ENCODE measurements around the gene CCSER1.

- TF ChIP-seq CTCF (conservative IDR thresholded peaks at IDR 0.05 in 1 of 2, IDR thresholded peaks at IDR 0.05 in 1 of 2; ENCODE audit: low read depth in 1 of 2, low read length in 2 of 2) (no peak), EZH2 (IDR thresholded peaks at IDR 0.05; ENCODE audit: low read length, missing control alignments) (no peak)
Measured at GRCh38 chr4:90824266-90825150, 697.3 kb downstream of the CCSER1 start.

All from fibroblast of lung (primary cell).